Brain microvascular endothelial cell (primary cell): Measurements from ENCODE around the gene TNS3.
"Not testable (repeated sequence)": the region's sequence is repeated elsewhere in the genome, so short reads cannot be mapped to it uniquely, and the experiment has no call there.

Source experiments
- DNase-seq: peaks from one replicate; pipeline ENCODE4 v3.0.0-alpha.2; 2020
- H3K27ac ChIP-seq: fragments of 250-450 bp; sonication (Bioruptor Pico); 2 replicates; pipeline ENCODE4 v1.5.1; 2020; ENCODE audit warnings: mild to moderate bottlenecking, moderate library complexity
- H3K27me3 ChIP-seq: fragments of 250-450 bp; sonication (Bioruptor Pico); replicated peaks from 2 replicates; pipeline ENCODE4 v1.5.1; 2020; ENCODE audit warnings: mild to moderate bottlenecking
- H3K36me3 ChIP-seq: fragments of 250-450 bp; sonication (Bioruptor Pico); replicated peaks from 2 replicates; pipeline ENCODE4 v1.5.1; 2020; ENCODE audit warnings: mild to moderate bottlenecking
- H3K4me3 ChIP-seq: 2 replicates; pipeline ENCODE4 v1.5.1; 2011; ENCODE audit warnings: low read depth, mild to moderate bottlenecking, control low read depth, low read length, moderate library complexity
- in situ Hi-C: cut with HindIII; loops from 2 replicates; pipeline ENCODE4 v1.10.0; 2017; ENCODE audit warnings: low sequenced_read_pairs, low pct_ligation_motif_present
- TF ChIP-seq, protein P1 (sequence below): IDR thresholded peaks from 2 replicates; pipeline ENCODE4 v1.5.1; 2011; ENCODE audit warnings: low read depth, mild to moderate bottlenecking, moderate library complexity, low read length, control low read depth, inconsistent platforms; ENCODE audit errors: missing control alignments

Gene TNS3

DNA sequence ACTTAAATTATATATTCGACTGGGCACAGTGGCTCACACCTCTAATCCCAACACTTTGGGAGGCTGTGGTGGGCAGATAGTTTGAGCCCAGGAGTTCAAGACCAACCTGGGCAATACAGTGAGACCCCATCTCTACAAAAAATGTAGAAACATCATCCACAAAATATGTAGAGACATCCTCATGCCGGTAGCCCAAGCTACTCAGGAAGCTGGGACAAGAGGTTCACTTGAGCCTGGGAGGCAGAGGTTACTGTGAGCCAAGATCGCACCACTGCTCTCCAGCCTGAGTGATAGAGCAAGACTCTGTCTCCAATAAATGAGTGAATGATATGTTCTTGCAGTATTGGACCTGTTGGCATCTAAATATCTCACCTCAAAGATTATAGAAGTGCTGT is 22.6 kb upstream of the TNS3 start:
- Histone ChIP-seq H3K27ac (peak overlapping the region; percentile 85), H3K4me3 (no peak overlapping the region), H3K36me3 (no peaks in the 10 kb centered on the region), H3K27me3 (no peaks in the 10 kb centered on the region)
- no peak for DNase-seq
- TF ChIP-seq, protein P1, sequence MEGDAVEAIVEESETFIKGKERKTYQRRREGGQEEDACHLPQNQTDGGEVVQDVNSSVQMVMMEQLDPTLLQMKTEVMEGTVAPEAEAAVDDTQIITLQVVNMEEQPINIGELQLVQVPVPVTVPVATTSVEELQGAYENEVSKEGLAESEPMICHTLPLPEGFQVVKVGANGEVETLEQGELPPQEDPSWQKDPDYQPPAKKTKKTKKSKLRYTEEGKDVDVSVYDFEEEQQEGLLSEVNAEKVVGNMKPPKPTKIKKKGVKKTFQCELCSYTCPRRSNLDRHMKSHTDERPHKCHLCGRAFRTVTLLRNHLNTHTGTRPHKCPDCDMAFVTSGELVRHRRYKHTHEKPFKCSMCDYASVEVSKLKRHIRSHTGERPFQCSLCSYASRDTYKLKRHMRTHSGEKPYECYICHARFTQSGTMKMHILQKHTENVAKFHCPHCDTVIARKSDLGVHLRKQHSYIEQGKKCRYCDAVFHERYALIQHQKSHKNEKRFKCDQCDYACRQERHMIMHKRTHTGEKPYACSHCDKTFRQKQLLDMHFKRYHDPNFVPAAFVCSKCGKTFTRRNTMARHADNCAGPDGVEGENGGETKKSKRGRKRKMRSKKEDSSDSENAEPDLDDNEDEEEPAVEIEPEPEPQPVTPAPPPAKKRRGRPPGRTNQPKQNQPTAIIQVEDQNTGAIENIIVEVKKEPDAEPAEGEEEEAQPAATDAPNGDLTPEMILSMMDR = no peak
- in situ Hi-C loops = no loop called here

DNA sequence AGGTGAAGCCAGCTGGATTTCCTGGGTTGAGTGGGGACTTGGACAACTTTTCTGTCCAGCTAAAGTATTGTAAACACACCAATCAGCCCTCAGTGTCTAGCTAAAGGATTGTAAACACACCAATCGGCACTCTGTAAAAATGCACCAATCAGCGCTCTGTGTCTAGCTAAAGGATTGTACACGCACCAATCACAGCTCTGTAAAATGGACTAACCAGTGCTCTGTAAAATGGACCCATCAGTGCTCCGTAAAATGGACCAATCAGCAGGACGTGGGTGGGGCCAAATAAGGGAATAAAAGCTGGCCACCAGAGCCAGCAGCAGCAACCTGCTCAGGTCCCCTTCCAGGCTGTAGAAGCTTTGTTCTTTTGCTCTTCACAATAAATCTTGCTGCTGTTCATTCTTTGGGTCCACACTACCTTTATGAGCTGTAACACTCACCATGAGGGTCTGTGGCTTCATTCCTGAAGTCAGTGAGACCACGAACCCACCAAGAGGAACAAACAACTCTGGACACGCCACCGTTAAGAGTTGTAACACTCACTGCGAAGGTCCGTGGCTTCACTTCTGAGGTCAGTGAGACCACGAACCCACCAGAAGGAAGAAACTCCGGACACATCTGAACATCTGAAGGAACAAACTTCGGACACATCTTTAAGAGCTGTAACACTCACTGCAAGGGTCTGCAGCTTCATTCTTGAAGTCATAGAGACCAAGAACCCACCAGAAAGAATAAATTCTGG is 21.8 kb upstream of the TNS3 start:
- H3K27ac ChIP-seq, H3K36me3 ChIP-seq, H3K27me3 ChIP-seq, DNase-seq, in situ Hi-C loops, H3K4me3 ChIP-seq: not testable (repeated sequence)

DNA sequence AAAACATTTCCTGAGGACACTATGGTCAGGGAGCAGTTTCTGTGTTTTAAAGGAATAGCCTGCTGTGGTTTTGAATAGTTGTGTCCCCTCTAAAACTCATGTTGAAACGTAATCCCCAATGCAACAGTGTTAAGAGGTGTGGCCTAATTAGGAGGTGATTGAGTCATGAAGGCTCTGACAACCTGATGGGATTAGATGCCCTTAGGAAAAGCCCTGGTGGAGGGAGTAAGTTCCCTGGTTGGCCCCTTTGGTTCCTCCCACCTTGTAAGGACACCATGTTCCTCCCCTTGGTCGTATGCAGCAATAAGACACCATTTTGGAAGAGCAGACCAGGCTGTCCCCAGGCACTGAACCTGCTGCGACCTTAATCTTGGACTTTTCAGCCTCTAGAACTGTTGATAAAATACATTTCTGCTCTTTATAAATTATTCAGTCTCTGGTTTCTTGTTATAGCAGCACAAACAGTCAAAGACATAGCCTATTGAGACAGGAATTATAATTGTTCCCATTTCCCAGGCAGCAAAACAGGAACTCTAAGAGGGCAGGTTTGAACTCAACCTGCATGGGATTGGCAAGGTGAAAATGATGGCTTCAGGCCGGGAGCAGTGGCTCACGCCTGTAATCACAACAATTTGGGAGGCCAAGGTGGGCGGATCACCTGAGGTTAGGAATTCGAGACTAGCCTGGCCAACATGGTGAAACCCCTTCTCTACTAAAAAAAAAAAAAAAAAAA is 20.5 kb upstream of the TNS3 start:
- in situ Hi-C loops = no loop called here
- Histone ChIP-seq H3K27ac (peak overlapping the region; percentile 94), H3K4me3 (no peak overlapping the region), H3K36me3 (no peaks in the 10 kb centered on the region), H3K27me3 (no peaks in the 10 kb centered on the region)
- TF ChIP-seq, protein P1 = no peak
- DNase-seq = no peak

DNA sequence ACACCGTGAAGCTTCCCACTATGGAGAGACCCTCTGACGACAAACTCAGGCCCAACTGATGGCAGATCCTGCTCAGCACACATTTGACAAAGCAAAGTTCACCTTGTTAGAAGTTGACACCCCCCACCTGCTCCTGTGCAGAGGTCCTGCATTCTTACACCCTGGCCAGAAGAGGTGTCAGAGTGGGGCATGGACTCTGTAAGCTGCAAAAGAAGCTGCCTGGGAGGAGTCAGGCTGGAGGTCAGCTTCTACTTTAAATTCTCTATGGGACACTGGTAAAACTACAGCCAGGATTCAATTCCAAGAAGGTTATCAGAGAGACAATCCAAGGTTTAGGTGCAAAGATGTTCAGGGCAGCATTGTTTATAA is 20.0 kb upstream of the TNS3 start:
- Histone ChIP-seq H3K36me3 (no peaks in the 10 kb centered on the region), H3K4me3 (no peak overlapping the region), H3K27me3 (no peaks in the 10 kb centered on the region), H3K27ac (peak overlapping the region; percentile 94)
- in situ Hi-C loops = no loop called here
- DNase-seq = no peak
- TF ChIP-seq, protein P1 = no peak

DNA sequence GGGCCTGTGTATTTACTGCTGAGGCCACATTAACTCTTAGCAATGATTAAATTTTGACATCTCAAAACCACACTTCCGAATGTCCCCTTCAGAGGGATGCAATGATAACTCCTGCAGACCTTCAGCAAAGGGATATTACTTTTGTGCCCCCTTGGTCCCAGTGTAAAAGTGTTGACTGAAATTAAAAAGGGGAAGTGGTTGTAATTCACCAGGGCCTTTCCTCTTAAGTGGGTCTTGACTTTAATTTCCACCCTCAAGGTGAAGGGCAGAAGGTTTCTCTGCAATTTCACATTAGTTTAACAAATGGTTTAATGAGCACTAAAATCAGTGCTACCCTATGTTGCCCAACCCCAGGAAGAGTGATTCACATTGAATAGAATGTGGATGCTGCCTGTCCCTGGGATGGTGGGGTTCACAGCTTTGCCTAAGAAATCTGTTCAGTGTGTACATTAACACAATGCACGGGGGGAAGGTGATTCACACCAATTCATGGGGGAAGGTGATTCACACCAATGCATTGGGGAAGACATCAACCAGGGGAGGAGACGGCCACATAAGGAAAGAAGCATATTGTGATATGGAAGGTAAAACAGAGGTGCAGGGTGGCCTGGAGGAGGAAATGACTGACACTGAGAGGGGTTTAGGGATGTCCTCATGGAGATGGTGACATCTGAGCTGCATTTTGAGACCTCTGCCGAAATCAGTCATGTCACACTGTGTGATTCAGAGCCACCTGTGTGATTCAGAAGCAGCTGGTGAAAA is 19.4 kb upstream of the TNS3 start:
- H3K27ac ChIP-seq = peak overlapping the region; percentile 94
- no peaks in the 10 kb centered on the region for H3K27me3 ChIP-seq
- TF ChIP-seq, protein P1 = no peak
- H3K36me3 ChIP-seq = no peaks in the 10 kb centered on the region
- no peak overlapping the region for H3K4me3 ChIP-seq
- in situ Hi-C loops = no loop called here
- DNase-seq = peak; percentile 83
